LNCaP clone FGC (cell line): ENCODE measurements around the gene COL6A5.

ENCODE experiments used
- DNase-seq: peaks from one replicate; pipeline ENCODE4 v3.0.0-alpha.2; 2011; ENCODE audit warnings: low read depth
- H3K4me3 ChIP-seq: 2 replicates; pipeline ENCODE4 v1.5.1; 2011; ENCODE audit warnings: mild to moderate bottlenecking, low read depth, low read length, control low read depth
- CTCF ChIP-seq: IDR thresholded peaks from 2 replicates; pipeline ENCODE4 v1.5.1; 2012; ENCODE audit warnings: mild to moderate bottlenecking; ENCODE audit not compliant: control insufficient read depth, insufficient read depth; ENCODE audit errors: extremely low read depth

COL6A5 gene

GRCh38 chr3:130488769-130489450, 143.4 kb downstream of the COL6A5 start:
- no peak overlapping the region for H3K4me3 ChIP-seq
- DNase-seq = no peak
- TF ChIP-seq CTCF = no peak

- no peak for TF ChIP-seq CTCF
Observed at GRCh38 chr3:130490241-130490640, 144.8 kb downstream of the COL6A5 start.

GRCh38 chr3:130491431-130491830, 146.0 kb downstream of the COL6A5 start:
- H3K4me3 ChIP-seq = no peak overlapping the region
- no peak for DNase-seq
- no peak for TF ChIP-seq CTCF

More at GRCh38 chr3:130490241-130490640, 144.8 kb downstream of the COL6A5 start:
- no peak overlapping the region for H3K4me3 ChIP-seq
- DNase-seq = no peak

GRCh38 chr3:130504701-130505100, 159.2 kb downstream of the COL6A5 start:
- DNase-seq = no peak
- no peak overlapping the region for H3K4me3 ChIP-seq
- no peak for TF ChIP-seq CTCF

GRCh38 chr3:130506031-130506430, 160.6 kb downstream of the COL6A5 start:
- TF ChIP-seq CTCF = no peak
- no peak overlapping the region for H3K4me3 ChIP-seq
- no peak for DNase-seq

GRCh38 chr3:130507746-130508145, 162.3 kb downstream of the COL6A5 start:
- DNase-seq = no peak
- H3K4me3 ChIP-seq = no peak overlapping the region
- TF ChIP-seq CTCF = no peak

- TF ChIP-seq CTCF = no peak
- no peak for DNase-seq
- no peak overlapping the region for H3K4me3 ChIP-seq
Observed at GRCh38 chr3:130509008-130509407, 163.5 kb downstream of the COL6A5 start.
